Glutamatergic neuron (in vitro differentiated cells): Measurements from ENCODE around the gene RSPRY1. TPM values are rescaled to one million over a fixed set of nuclear protein-coding genes. Genes with fewer than 3 reads are reported as not detected.

Experiments used
- DNase-seq: peaks from one replicate; pipeline ENCODE4 v3.0.0; 2022
- H3K27ac Mint-ChIP-seq: one replicate; pipeline ENCODE4 v1.8.0; 2020; ENCODE audit warnings: mild to moderate bottlenecking, mixed read lengths, inconsistent platforms; ENCODE audit not compliant: unreplicated experiment
- H3K27me3 Mint-ChIP-seq: one replicate; pipeline ENCODE4 v1.8.0; 2020; ENCODE audit warnings: mild to moderate bottlenecking, moderate library complexity, mixed read lengths, inconsistent platforms; ENCODE audit not compliant: unreplicated experiment
- H3K36me3 Mint-ChIP-seq: one replicate; pipeline ENCODE4 v1.8.0; 2020; ENCODE audit warnings: mild to moderate bottlenecking, mixed read lengths, inconsistent platforms; ENCODE audit not compliant: unreplicated experiment
- H3K4me1 Mint-ChIP-seq: one replicate; pipeline ENCODE4 v1.8.0; 2020; ENCODE audit warnings: mild to moderate bottlenecking, low read depth, mixed read lengths, inconsistent platforms; ENCODE audit not compliant: unreplicated experiment
- H3K4me3 Mint-ChIP-seq: one replicate; pipeline ENCODE4 v1.8.0; 2020; ENCODE audit warnings: mild to moderate bottlenecking, mixed read lengths, inconsistent platforms; ENCODE audit not compliant: unreplicated experiment
- H3K9me3 Mint-ChIP-seq: one replicate; pipeline ENCODE4 v1.8.0; 2020; ENCODE audit warnings: mild to moderate bottlenecking, moderate library complexity, mixed read lengths, inconsistent platforms; ENCODE audit not compliant: unreplicated experiment
- CTCF ChIP-seq: fragments of 200-600 bp; sonication (generic); IDR thresholded peaks from one replicate; pipeline ENCODE4 v1.5.0; 2021; ENCODE audit not compliant: partially characterized antibody, unreplicated experiment
- total RNA-seq: library from RNA; stranded (reverse); fragmentation: NEBNext Ultra II Directional; extraction: Animal tissue kit (Norgen Biotek cat#: 25700); gene quantifications from one replicate; pipeline ENCODE4 v1.2.1, GENCODE V29; 2021; ENCODE audit not compliant: unreplicated experiment

The RSPRY1 gene
- total RNA-seq, 1 donor from 2014 or later: 70.0 TPM

- H3K27me3 Mint-ChIP-seq: peaks cover 3% of the 10 kb centered on the region
- peaks cover 5% of the 10 kb centered on the region for H3K36me3 Mint-ChIP-seq
- H3K4me3 Mint-ChIP-seq: no peak overlapping the region
- no peak for TF ChIP-seq CTCF
- no peak overlapping the region for H3K27ac Mint-ChIP-seq
- H3K4me1 Mint-ChIP-seq: peaks cover 7% of the 10 kb centered on the region
- no peak for DNase-seq
- H3K9me3 Mint-ChIP-seq: no peaks in the 10 kb centered on the region
These were observed 45.8 kb downstream of the RSPRY1 start for GRCh38 chr16:57231821-57232350.

DNA sequence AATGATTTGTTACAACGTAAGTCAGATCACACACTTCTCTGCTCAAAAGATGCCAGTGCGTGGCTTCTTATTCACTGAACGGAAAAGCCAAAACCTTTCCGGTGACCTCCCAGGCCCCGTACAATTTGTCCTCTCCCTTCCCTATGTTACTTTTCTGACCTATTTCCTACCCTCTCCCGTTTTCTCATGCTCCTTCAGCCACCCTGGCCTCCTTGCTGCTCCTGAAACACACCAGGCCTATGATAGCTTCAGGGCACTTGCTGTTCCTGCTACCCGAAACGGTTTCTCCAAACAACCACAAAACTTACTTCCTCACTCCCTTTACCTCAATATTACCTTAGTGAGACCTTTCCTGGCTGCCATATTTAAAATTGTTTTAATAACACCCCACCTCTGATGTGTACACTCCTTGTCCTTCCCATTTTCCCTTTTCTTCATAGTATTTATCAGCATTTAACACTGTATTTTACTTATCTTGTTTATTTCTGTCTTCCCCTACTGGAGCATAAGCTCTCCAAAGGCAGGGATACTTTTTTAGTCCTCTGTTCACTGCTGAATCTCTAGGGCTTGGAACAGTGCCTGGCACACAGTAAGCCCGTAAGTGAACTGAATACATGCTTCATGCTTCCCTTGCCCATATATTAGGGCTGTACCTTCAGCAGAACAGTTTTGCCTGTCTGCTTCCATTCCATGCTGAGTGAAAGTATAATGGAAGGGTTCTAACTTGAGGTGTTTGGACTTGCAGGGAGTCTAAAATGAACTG, 48.0 kb downstream of the RSPRY1 start:
- H3K4me3 Mint-ChIP-seq: no peak overlapping the region
- no peak for DNase-seq

DNA sequence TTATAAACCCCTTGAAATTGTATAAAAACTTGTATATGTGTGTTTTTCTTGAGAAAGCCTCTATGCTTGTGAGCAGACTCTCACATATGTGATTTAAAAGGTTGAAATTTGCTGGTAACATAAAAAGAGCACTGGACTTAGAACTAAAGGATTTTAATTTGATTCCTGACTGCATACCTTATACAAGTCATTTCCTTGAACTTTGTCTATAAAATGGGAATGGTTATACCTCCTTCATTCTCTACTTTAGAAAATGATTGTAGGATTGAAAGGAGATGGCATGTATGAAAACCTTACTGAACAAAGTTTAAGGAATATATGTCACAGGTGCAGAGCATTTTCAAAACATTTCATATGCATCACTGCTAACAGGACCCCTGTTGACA, 48.6 kb downstream of the RSPRY1 start:
- H3K36me3 Mint-ChIP-seq: peaks cover 5% of the 10 kb centered on the region
- no peak overlapping the region for H3K27ac Mint-ChIP-seq
- H3K9me3 Mint-ChIP-seq: no peaks in the 10 kb centered on the region
- H3K4me1 Mint-ChIP-seq: peaks cover 7% of the 10 kb centered on the region
- no peak for TF ChIP-seq CTCF
- peaks cover 3% of the 10 kb centered on the region for H3K27me3 Mint-ChIP-seq
- DNase-seq: no peak
- H3K4me3 Mint-ChIP-seq: no peak overlapping the region

More for the DNA sequence above, 48.0 kb downstream of the RSPRY1 start:
- Mint-ChIP-seq H3K9me3 (no peaks in the 10 kb centered on the region), H3K27ac (no peak overlapping the region), H3K27me3 (peaks cover 3% of the 10 kb centered on the region), H3K36me3 (peaks cover 5% of the 10 kb centered on the region), H3K4me1 (peaks cover 7% of the 10 kb centered on the region)
- TF ChIP-seq CTCF: no peak

DNA sequence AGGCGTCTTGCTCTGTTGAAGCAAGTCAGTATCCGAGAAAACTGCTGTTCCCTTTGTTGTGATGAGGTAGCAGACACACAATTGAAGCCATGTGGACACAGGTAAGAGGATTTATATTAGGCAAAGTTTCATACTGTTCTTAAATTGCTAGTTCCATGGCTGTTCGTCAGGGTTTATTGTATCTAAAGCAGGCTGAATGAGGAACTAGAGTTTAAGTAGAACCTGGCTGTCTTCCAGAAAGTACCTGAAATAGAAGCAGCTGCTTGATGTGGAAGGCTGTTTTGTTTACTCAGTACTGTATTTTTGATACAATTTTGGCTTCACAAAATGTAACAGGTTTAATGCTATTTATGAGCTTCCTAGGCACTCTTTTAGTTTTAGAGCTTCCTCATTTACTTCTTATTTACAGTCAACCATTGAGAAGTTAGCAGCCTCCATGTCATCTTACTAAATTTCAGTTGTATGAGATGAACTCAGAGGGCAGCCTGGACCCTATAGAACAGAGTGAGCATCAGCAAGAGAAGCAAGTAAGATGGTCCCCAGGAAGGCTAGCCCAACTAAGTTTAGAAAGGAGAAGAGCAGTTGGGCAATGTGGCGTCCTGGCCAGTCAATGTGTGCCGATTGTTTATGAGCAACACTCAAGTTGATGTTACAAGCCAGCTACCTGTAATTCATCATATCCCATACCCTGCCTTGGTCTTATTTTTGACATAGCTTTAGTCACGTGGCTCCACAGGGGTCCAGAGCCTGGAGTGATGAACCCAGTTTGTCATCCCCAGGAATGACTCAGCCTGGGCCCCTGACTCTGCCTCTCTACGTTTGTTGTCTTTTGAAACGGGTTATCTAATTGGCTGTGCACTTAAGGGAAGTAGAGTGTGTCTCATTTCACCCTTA, 49.2 kb downstream of the RSPRY1 start:
- H3K36me3 Mint-ChIP-seq: peaks cover 5% of the 10 kb centered on the region
- H3K9me3 Mint-ChIP-seq: no peaks in the 10 kb centered on the region
- H3K27ac Mint-ChIP-seq: no peak overlapping the region
- TF ChIP-seq CTCF: no peak
- H3K27me3 Mint-ChIP-seq: peaks cover 3% of the 10 kb centered on the region
- no peak for DNase-seq
- H3K4me1 Mint-ChIP-seq: peaks cover 7% of the 10 kb centered on the region
- no peak overlapping the region for H3K4me3 Mint-ChIP-seq

- no peaks in the 10 kb centered on the region for H3K9me3 Mint-ChIP-seq
- no peak overlapping the region for H3K4me3 Mint-ChIP-seq
- TF ChIP-seq CTCF: no peak
- H3K36me3 Mint-ChIP-seq: peaks cover 5% of the 10 kb centered on the region
- no peak for DNase-seq
- peaks cover 7% of the 10 kb centered on the region for H3K4me1 Mint-ChIP-seq
- H3K27me3 Mint-ChIP-seq: peaks cover 5% of the 10 kb centered on the region
- no peak overlapping the region for H3K27ac Mint-ChIP-seq
These were observed 49.9 kb downstream of the RSPRY1 start for GRCh38 chr16:57236022-57236350.
